ENCODE data around the gene UROD. TPM values are rescaled to one million over a fixed set of nuclear protein-coding genes. Genes with fewer than 3 reads are reported as not detected.

UROD gene
- total RNA-seq: 148 and 188 TPM in 2 replicates

DNA sequence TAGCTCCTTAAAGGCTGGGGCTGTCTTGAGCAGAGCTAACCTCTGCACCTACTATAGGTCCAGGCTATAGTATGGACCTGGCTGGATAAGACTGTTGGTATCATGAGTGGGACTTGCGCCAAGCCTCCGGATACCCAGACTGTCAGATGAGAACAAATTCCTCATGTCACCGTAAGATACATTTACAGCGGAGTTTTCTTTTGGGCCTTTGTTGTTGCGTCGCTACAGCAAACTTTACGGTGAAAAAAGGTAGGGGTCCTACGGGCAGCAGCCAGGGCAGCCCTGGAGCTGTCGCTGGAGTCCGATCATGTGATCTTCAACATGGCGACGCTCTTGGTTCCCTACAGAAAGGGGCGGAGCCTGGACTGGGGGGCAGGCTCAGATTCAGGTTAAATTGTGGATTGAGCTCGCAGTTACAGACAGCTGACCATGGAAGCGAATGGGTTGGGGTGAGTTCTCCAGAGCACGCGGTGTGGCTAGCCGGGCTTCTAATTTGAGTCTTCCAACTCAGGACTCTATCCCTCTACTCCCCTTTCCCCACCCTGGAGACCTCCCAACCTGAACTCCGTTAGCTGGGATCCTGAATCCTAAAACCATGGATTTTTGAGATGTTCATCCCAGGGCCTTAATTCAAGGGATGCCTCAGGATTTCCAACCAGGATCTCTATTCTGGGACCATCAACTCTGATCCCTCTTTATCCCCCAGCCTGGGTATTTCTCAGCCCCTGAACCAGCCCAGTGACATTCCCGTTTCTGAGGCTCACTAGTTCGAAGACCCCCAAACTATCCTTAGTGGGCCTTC, at the start of gene UROD:
Gene UROD, plus strand, starts transcription at position 418 of the 802 bp plus-strand sequence. Its CDS starts 12 bp downstream, at position 430.

DNA sequence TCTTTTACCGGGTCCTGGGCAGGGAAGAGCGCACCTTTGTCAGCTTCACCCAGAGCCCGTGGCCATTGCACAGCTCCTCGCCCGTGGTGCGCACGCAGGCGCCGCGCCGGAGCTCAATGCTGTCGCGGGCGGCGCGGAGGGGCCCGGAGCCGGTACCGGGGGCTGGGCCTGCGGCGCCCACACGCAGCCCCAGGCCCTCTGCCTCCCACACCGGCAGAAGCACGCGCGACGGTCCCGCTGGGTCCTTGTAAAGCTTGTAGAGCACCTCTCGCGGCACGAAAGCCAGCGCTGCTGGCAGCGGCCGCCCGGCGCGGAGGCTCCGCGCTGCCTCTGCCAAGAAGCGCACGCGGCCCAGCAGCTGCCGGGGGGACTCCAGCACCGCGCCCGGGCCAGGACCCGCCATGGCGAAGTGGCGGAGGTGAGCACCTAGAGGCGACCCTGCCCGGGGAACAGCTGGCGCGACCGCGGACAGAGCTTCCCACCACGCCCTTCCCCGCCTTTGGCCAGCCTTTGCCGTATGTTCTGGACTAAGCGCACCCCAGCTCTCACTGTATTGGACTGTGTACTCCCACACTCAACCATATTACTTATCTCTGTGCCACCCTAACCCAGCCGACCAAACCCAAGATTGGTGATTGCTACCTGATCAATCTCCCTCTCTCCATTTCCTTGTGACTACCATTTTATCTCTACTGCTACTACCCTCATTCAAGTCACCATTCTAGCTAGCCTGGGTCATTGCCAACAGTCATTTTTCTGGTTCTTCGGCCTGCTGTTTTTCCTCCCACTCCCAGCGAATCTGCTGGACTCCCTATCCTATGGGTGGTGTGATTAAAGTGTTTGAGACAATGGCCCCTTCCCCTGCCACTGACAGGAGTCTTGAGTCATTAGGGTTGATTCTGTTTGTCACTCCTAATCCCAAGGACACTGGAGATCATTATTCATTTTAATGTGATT, 921 bp upstream of the UROD start, which contains the start of gene HECTD3:
Gene HECTD3, minus strand, starts transcription at position 470 of the 957 bp plus-strand sequence. Its CDS starts 67 bp downstream, at position 403.

Other genes starting within 250 kb of the UROD start
- 1,775 and 1,841 TPM in 2 replicates for gene RPS8, start 236.7 kb upstream of the UROD start, total RNA-seq
- under 0.01 and 0.28 TPM in 2 replicates for gene BEST4, start 224.1 kb upstream of the UROD start, total RNA-seq
- gene PLK3, start 211.9 kb upstream of the UROD start, total RNA-seq: 28.5 and 36.2 TPM in 2 replicates
- gene DYNLT4, start 204.9 kb upstream of the UROD start, total RNA-seq: not detected in 2 replicates
- 4.4 and 11.0 TPM in 2 replicates for gene BTBD19, start 203.7 kb upstream of the UROD start, total RNA-seq
- gene PTCH2, start 169.0 kb upstream of the UROD start, total RNA-seq: under 0.01 TPM in 2 replicates
- gene EIF2B3, start 25.7 kb upstream of the UROD start, total RNA-seq: 34.4 and 58.5 TPM in 2 replicates
- gene HECTD3, start 930 bp upstream of the UROD start, total RNA-seq: 13.0 and 24.0 TPM in 2 replicates
- gene ZSWIM5, start 194.4 kb downstream of the UROD start, total RNA-seq: 0.77 and 2.5 TPM in 2 replicates